ENCODE data around the gene ANKRD29.
A peak's percentile ranks its signal among the peaks of the same experiment; 100 is the strongest.

DNA sequence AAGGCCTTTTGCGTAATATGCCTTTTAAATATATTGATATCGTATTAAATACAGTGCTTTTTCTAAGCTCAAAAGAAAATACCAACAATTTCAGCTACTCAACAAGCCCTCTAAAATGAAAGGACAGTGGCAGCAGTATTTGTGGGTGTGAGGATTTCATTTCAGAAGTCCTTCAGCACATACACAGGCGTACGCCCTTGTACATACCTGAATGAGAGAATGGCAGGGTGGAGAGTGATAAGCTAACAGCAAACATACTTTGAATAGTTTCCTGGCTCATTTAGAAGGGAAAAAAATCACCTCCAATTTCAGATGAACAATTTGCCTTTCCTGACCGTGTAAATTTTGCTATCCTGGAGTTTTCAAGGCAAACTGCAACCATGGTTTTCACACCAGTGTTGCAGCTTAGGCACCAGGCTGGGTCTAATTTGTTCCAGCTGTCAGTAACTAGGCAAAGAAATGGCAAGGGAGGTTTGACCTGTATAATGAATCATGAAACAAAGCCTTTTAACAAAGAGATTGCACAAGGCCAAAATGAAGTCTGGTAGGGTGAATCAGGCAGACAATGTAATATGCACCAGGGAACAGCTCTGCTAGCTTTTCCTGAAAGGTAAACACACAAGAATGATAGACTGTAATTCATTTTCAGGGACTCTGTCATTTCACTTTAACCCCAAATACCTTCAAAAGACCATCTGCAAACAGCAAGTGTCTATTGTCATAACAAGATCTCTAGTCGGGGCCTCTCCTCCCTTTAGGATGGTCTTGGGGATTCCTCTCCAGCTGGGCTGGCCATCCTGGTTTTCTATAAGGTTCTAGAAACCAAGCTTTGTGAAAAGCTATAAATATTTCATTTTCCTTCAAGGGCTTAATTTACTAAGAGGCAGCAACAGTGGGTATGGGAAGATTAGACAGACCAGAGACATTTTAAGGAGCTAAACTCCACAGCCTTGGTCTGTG, 11.5 kb downstream of the ANKRD29 start:
- TF ChIP-seq MAZ (IDR thresholded peaks at IDR 0.05; ENCODE audit: borderline replicate concordance, low read depth, low read length) (no peak), POLR2A (IDR thresholded peaks at IDR 0.05; ENCODE audit: low read depth, low read length) (no peak), MXI1 (IDR thresholded peaks at IDR 0.05; ENCODE audit: borderline replicate concordance, low read depth, low read length) (no peak), FOS (IDR thresholded peaks at IDR 0.05; ENCODE audit: low read depth, low read length) (no peak), RAD21 (IDR thresholded peaks at IDR 0.05; ENCODE audit: low read length) (no peak), RFX5 (IDR thresholded peaks at IDR 0.05; ENCODE audit: low read depth, low read length) (no peak), BHLHE40 (IDR thresholded peaks at IDR 0.05; ENCODE audit: low read depth, low read length) (no peak), CHD1 (IDR thresholded peaks at IDR 0.05; ENCODE audit: low read depth, low read length) (no peak), RCOR1 (IDR thresholded peaks at IDR 0.05; ENCODE audit: insufficient replicate concordance, low read length) (no peak), SMC3 (IDR thresholded peaks at IDR 0.05; ENCODE audit: low read depth, low read length) (no peak), MAFK (IDR thresholded peaks at IDR 0.05; ENCODE audit: low read depth, low read length) (no peak), CEBPB (IDR thresholded peaks at IDR 0.05; ENCODE audit: low read depth, low read length) (peak; percentile 90)
- TF ChIP-seq, protein P1, sequence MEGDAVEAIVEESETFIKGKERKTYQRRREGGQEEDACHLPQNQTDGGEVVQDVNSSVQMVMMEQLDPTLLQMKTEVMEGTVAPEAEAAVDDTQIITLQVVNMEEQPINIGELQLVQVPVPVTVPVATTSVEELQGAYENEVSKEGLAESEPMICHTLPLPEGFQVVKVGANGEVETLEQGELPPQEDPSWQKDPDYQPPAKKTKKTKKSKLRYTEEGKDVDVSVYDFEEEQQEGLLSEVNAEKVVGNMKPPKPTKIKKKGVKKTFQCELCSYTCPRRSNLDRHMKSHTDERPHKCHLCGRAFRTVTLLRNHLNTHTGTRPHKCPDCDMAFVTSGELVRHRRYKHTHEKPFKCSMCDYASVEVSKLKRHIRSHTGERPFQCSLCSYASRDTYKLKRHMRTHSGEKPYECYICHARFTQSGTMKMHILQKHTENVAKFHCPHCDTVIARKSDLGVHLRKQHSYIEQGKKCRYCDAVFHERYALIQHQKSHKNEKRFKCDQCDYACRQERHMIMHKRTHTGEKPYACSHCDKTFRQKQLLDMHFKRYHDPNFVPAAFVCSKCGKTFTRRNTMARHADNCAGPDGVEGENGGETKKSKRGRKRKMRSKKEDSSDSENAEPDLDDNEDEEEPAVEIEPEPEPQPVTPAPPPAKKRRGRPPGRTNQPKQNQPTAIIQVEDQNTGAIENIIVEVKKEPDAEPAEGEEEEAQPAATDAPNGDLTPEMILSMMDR (conservative IDR thresholded peaks at IDR 0.05; ENCODE audit: low read depth, low read length), result no peak

All from IMR-90 (cell line).